Astrocyte (in vitro differentiated cells and primary cell): ENCODE results near the gene MCM7.

ENCODE experiments used
- EZH2 ChIP-seq: IDR thresholded peaks from 2 replicates; pipeline ENCODE4 v1.6.1; 2012; ENCODE audit warnings: mild to moderate bottlenecking, low read length, inconsistent platforms; ENCODE audit not compliant: insufficient read depth
- TF ChIP-seq, protein P1 (sequence below): IDR thresholded peaks from 2 replicates; pipeline ENCODE4 v1.5.1; 2011; ENCODE audit warnings: low read depth, mild to moderate bottlenecking, inconsistent platforms, low read length, moderate library complexity; ENCODE audit not compliant: insufficient read depth

DNA sequence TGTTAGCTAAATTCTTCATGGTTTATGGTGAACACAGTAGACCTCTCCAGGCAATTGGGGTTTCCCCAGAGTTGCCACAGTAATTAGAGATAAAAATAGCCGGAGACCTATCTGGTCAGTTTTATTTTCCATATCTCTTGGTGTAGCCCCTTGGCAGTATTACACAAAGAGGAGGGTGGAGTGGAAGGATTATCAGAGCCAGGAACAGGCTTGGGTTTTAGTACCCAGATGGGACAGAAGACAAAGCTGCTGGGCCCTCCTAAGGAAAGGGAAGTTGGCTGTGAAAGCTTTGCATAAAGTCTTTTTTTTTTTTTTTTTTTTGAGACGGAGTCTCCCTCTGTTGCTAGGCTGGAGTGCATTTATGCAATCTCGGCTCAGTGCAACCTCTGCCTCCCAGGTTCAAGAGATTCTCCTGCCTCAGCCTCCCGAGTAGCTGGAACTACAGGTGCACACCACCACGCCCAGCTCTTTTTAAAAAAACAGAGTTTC is 41.9 kb downstream of the MCM7 start:
- TF ChIP-seq, protein P1, sequence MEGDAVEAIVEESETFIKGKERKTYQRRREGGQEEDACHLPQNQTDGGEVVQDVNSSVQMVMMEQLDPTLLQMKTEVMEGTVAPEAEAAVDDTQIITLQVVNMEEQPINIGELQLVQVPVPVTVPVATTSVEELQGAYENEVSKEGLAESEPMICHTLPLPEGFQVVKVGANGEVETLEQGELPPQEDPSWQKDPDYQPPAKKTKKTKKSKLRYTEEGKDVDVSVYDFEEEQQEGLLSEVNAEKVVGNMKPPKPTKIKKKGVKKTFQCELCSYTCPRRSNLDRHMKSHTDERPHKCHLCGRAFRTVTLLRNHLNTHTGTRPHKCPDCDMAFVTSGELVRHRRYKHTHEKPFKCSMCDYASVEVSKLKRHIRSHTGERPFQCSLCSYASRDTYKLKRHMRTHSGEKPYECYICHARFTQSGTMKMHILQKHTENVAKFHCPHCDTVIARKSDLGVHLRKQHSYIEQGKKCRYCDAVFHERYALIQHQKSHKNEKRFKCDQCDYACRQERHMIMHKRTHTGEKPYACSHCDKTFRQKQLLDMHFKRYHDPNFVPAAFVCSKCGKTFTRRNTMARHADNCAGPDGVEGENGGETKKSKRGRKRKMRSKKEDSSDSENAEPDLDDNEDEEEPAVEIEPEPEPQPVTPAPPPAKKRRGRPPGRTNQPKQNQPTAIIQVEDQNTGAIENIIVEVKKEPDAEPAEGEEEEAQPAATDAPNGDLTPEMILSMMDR: no peak
- no peak for TF ChIP-seq EZH2
